K562 (cell line): ENCODE data around the gene BCL2L12. TPM values are rescaled to one million over a fixed set of nuclear protein-coding genes. Genes with fewer than 3 reads are reported as not detected.

Source experiments
- ATAC-seq: fragments of 200-7000 bp; cut with Tn5 transposase; 3 replicates; pipeline ENCODE4 v1.9.1; 2020; ENCODE audit warnings: moderate library complexity
- BruUV-seq: library from RNA; stranded (reverse); fragments of 400-500 nt; replicated peaks from 2 replicates; lab custom pipeline; 2021; lab: Mats Ljungman, UMichigan
- CTCF ChIA-PET: fragments of 300-600 bp; formaldehyde crosslinking; extraction: SDS; loops from one replicate; lab custom pipeline; 2021; ENCODE audit warnings: low intra/inter-chr PET ratio; lab: Yijun Ruan, JAX
- POLR2A ChIA-PET: fragments of 300-600, 350-650 bp; sonication (Branson Sonifier 250); formaldehyde crosslinking; extraction: SDS; loops from one replicate; lab custom pipeline; 2021; ENCODE audit warnings: antibody characterized with exemption, inconsistent platforms; lab: Yijun Ruan, JAX
- DNase-seq, 4 experiments: peaks; one replicate each; pipeline versions ENCODE4 v3.0.0 to v3.0.0-alpha.2; 2011 to 2018; ENCODE audit warnings: low spot score in 3 of 4, mixed read lengths in 3 of 4; ENCODE audit errors: extremely low read depth in 1 of 4
- FAIRE-seq: peaks from 2 replicates; lab custom pipeline; 2011; peaks lifted over from hg19 to GRCh38; lab: Jason Lieb, UNC
- H2AFZ ChIP-seq: 2 replicates; pipeline ENCODE4 v1.6.0; 2011; ENCODE audit warnings: low read depth, low read length, control low read depth, inconsistent platforms
- H3K27ac ChIP-seq: fragments of 200-600 bp; 3 replicates; pipeline ENCODE4 v1.8.0; 2011; ENCODE audit warnings: low read depth, mild to moderate bottlenecking, control low read depth, inconsistent platforms, low read length, moderate library complexity, mixed read lengths; ENCODE audit errors: extremely low read depth
- H3K27me3 ChIP-seq, 2 experiments: fragments of 300-600 bp in 1 of 2; 2 replicates in 1 of 2; 3 replicates in 1 of 2; pipeline versions ENCODE4 v1.6.0 to v1.8.0; 2011; ENCODE audit warnings: inconsistent platforms in 2 of 2, low read length in 2 of 2, mild to moderate bottlenecking in 1 of 2, mixed read lengths in 1 of 2, moderate library complexity in 1 of 2; ENCODE audit not compliant: control insufficient read depth in 2 of 2, insufficient read depth in 2 of 2
- H3K36me3 ChIP-seq: fragments of 300-600 bp; 3 replicates; pipeline ENCODE4 v1.8.0; 2011; ENCODE audit warnings: mild to moderate bottlenecking, low read length, inconsistent platforms; ENCODE audit not compliant: control insufficient read depth, insufficient read depth
- H3K4me1 ChIP-seq, 2 experiments: fragments of 200-600 bp in 1 of 2; replicated peaks in 1 of 2; 2 replicates in 1 of 2; 3 replicates in 1 of 2; pipeline versions ENCODE4 v1.5.1 to v1.8.0; 2011; ENCODE audit warnings: inconsistent platforms in 2 of 2, low read length in 2 of 2, mild to moderate bottlenecking in 1 of 2, mixed read lengths in 1 of 2, moderate library complexity in 1 of 2; ENCODE audit not compliant: control insufficient read depth in 2 of 2, insufficient read depth in 2 of 2
- H3K4me2 ChIP-seq: 2 replicates; pipeline ENCODE4 v1.6.1; 2011; ENCODE audit warnings: low read length, control low read depth, inconsistent platforms, mixed read lengths; ENCODE audit not compliant: insufficient read depth
- H3K4me3 ChIP-seq: fragments of 200-600 bp; sonication (generic), shearing (Covaris generic); 2 replicates; pipeline ENCODE4 v1.5.1; 2016; ENCODE audit warnings: control low read depth, inconsistent platforms
- H3K79me2 ChIP-seq: fragments of 200-600 bp; 3 replicates; pipeline ENCODE4 v1.8.0; 2011; ENCODE audit warnings: low read length, inconsistent platforms; ENCODE audit not compliant: control insufficient read depth, insufficient read depth
- H3K9ac ChIP-seq, 2 experiments: 2 replicates each; pipeline versions ENCODE4 v1.6.0 to v1.6.1; 2011; ENCODE audit warnings: low read depth in 2 of 2, low read length in 2 of 2, control low read depth in 1 of 2, inconsistent platforms in 1 of 2, mild to moderate bottlenecking in 1 of 2, mixed read lengths in 1 of 2; ENCODE audit not compliant: insufficient read depth in 1 of 2
- H3K9me1 ChIP-seq: one replicate; pipeline ENCODE4 v1.6.0; 2011; ENCODE audit warnings: inconsistent platforms, mild to moderate bottlenecking, low read length, moderate library complexity; ENCODE audit not compliant: control insufficient read depth, insufficient read depth
- H3K9me3 ChIP-seq: replicated peaks from 2 replicates; pipeline ENCODE4 v1.5.1; 2011; ENCODE audit warnings: low read depth, low read length, inconsistent platforms; ENCODE audit not compliant: control insufficient read depth, insufficient read depth
- H4K20me1 ChIP-seq: replicated peaks from 2 replicates; pipeline ENCODE4 v1.6.1; 2011; ENCODE audit warnings: low read length, inconsistent platforms, mixed read lengths; ENCODE audit not compliant: control insufficient read depth, insufficient read depth
- POLR2AphosphoS5 ChIP-seq: IDR thresholded peaks from 2 replicates; pipeline ENCODE4 v1.6.1; 2011; ENCODE audit warnings: mild to moderate bottlenecking, low read depth, low read length, moderate library complexity; ENCODE audit not compliant: control insufficient read depth, insufficient read depth
- WGBS: fragments of 100-300 bp; shearing (Covaris generic); methylation state at CpG from one replicate; pipeline ENCODE4 v1.1.6; 2016; ENCODE audit warnings: low coverage, mixed read lengths; ENCODE audit not compliant: insufficient coverage; ENCODE audit errors: missing lambda C conversion rate; 5-methylcytosine and 5-hydroxymethylcytosine counted together
- in situ Hi-C: fragments of 300-500 bp; cut with MboI; formaldehyde crosslinking; loops from 4 replicates; pipeline ENCODE4 v1.15.0; 2018; ENCODE audit warnings: inconsistent platforms, mixed read lengths
- intact Hi-C: fragments of 100-400 bp; cut with micrococcal nuclease; formaldehyde crosslinking; loops from 2 replicates; pipeline ENCODE4 v1.14.2; 2022
- polyA plus RNA-seq, 8 experiments: library from polyadenylated mRNA; depleted of rRNA in 4 of 8; stranded (reverse) in 5 of 8; unstranded in 3 of 8; fragments of >200 nt; fragmentation: Nextera tagmentation in 2 of 8; fragmentation: Illumina TruSeq in 1 of 8; extraction: Ambion mirVana in 2 of 8; extraction: Trizol in 1 of 8; gene quantifications; 2 replicates each; pipeline versions ENCODE4 v1.2.1 to v1.2.3, GENCODE V29; 2011 to 2014; ENCODE audit warnings: inconsistent platforms in 1 of 8, missing spikeins in 1 of 8
- total RNA-seq, 7 experiments: library from RNA; depleted of rRNA in 6 of 7; stranded (reverse); fragments of >200 nt in 6 of 7; fragmentation: Illumina TruSeq in 2 of 7; extraction: Trizol in 2 of 7; gene quantifications; 2 replicates each; pipeline versions ENCODE4 v1.2.1 to v1.2.3, GENCODE V29; 2011 to 2021; ENCODE audit warnings: low replicate concordance in 1 of 7
- TF ChIP-seq, protein P1 (sequence below): fragments of 150-350 bp; IDR thresholded peaks from 2 replicates; pipeline ENCODE4 v1.6.1; 2014; ENCODE audit warnings: low read depth, mild to moderate bottlenecking, low read length, borderline replicate concordance

BCL2L12 gene
- total and polyA plus RNA-seq, 9 of the 15 experiments (the other 6 are each of a cell fraction or from before 2014, with no cell fraction given) = 7.4 to 263 (median 81.2) TPM

DNA sequence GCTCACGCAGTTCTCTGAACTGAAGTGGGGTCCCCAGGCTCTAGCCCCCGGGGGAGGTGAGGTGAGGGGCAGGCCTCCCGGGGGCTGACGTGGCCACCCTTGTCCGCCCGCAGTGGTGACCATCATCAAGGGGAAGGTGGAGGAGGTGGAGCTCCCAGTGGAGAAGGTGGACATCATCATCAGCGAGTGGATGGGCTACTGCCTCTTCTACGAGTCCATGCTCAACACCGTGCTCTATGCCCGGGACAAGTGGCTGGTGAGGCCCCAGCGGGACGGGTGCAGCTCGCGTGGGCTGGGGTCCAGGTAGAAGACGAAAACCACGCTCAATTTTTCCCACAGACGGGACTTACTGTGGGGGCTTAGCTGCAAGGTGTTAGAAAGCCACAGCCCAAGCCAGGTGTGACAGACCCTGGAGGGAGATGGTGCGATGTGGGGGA is 18.1 kb downstream of the BCL2L12 start:
- Histone ChIP-seq H4K20me1 (peaks cover 12% of the 10 kb centered on the region; the same call in 1 of the 2 replicates), H3K9me3 (no peaks in the 10 kb centered on the region), H3K4me3 (no peak overlapping the region), H3K4me1 (peaks cover 19 to 68% of the 10 kb centered on the region in 2 experiments), H3K9me1 (peaks cover 3% of the 10 kb centered on the region), H3K27me3 (no peaks in the 10 kb centered on the region), H3K4me2 (no peak overlapping the region), H3K9ac (no peak overlapping the region; a peak in 1 of 4 replicates), H3K27ac (no peak overlapping the region), H2AFZ (no peak overlapping the region), H3K79me2 (peaks cover 34% of the 10 kb centered on the region), H3K36me3 (peaks cover 95% of the 10 kb centered on the region)
- no TSS peak for BruUV-seq
- DNase-seq = no peak
- WGBS = 98% methylated on average over 16 of the region's 18 CpGs
- peak; percentile 29; the same call in 1 of the 2 replicates for TF ChIP-seq POLR2AphosphoS5
- TF ChIP-seq, protein P1, sequence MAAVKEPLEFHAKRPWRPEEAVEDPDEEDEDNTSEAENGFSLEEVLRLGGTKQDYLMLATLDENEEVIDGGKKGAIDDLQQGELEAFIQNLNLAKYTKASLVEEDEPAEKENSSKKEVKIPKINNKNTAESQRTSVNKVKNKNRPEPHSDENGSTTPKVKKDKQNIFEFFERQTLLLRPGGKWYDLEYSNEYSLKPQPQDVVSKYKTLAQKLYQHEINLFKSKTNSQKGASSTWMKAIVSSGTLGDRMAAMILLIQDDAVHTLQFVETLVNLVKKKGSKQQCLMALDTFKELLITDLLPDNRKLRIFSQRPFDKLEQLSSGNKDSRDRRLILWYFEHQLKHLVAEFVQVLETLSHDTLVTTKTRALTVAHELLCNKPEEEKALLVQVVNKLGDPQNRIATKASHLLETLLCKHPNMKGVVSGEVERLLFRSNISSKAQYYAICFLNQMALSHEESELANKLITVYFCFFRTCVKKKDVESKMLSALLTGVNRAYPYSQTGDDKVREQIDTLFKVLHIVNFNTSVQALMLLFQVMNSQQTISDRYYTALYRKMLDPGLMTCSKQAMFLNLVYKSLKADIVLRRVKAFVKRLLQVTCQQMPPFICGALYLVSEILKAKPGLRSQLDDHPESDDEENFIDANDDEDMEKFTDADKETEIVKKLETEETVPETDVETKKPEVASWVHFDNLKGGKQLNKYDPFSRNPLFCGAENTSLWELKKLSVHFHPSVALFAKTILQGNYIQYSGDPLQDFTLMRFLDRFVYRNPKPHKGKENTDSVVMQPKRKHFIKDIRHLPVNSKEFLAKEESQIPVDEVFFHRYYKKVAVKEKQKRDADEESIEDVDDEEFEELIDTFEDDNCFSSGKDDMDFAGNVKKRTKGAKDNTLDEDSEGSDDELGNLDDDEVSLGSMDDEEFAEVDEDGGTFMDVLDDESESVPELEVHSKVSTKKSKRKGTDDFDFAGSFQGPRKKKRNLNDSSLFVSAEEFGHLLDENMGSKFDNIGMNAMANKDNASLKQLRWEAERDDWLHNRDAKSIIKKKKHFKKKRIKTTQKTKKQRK = no peak
- CTCF ChIA-PET = interaction anchor here (0.7 to 1.6 kb wide), 2 partner anchors 165 to 299 kb away, joined by 3 to 4 read pairs; no protein-coding TSS in a partner anchor
- no peak for FAIRE-seq
- POLR2A ChIA-PET = interaction anchor here (0.7 kb wide), 1 partner anchor 825 kb away, joined by 3 read pairs; no protein-coding TSS in a partner anchor
- no peak for ATAC-seq
- in situ Hi-C loops = no loop called here
- intact Hi-C loops = loop anchor here (2.0 kb wide), 1 partner anchor 77 kb away; no protein-coding TSS in a partner anchor
